HG02759 (cell line): ENCODE measurements around the gene PTPRN2.

ENCODE experiments used
- ATAC-seq: cut with Tn5 transposase; IDR thresholded peaks from one replicate; pipeline ENCODE4 v1.9.1; 2021; ENCODE audit warnings: mild to moderate bottlenecking, moderate library complexity; ENCODE audit not compliant: unreplicated experiment

The PTPRN2 gene

GRCh38 chr7:158289761-158290523, 297.7 kb downstream of the PTPRN2 start:
- ATAC-seq = no peak

GRCh38 chr7:158289231-158289630, 298.4 kb downstream of the PTPRN2 start:
- ATAC-seq = no peak

GRCh38 chr7:158286210-158286609, 301.4 kb downstream of the PTPRN2 start:
- ATAC-seq = no peak

GRCh38 chr7:158285383-158285770, 302.2 kb downstream of the PTPRN2 start:
- ATAC-seq = no peak

- no peak for ATAC-seq
Observed at GRCh38 chr7:158284617-158285382, 302.8 kb downstream of the PTPRN2 start.

GRCh38 chr7:158284121-158284520, 303.5 kb downstream of the PTPRN2 start:
- ATAC-seq = no peak

- ATAC-seq = no peak
Observed at GRCh38 chr7:158283016-158283974, 304.3 kb downstream of the PTPRN2 start.

GRCh38 chr7:158282461-158283001, 305.1 kb downstream of the PTPRN2 start:
- ATAC-seq = no peak

GRCh38 chr7:158281441-158281840, 306.2 kb downstream of the PTPRN2 start:
- no peak for ATAC-seq

GRCh38 chr7:158280448-158281144, 307.0 kb downstream of the PTPRN2 start:
- no peak for ATAC-seq

- no peak for ATAC-seq
Observed at GRCh38 chr7:158279539-158280447, 307.8 kb downstream of the PTPRN2 start.

- ATAC-seq = no peak
Observed at GRCh38 chr7:158278745-158279320, 308.8 kb downstream of the PTPRN2 start.

GRCh38 chr7:158277219-158278141, 310.1 kb downstream of the PTPRN2 start:
- no peak for ATAC-seq

- ATAC-seq = no peak
Observed at GRCh38 chr7:158276414-158277218, 311.0 kb downstream of the PTPRN2 start.

- no peak for ATAC-seq
Observed at GRCh38 chr7:158275711-158276413, 311.8 kb downstream of the PTPRN2 start.

- ATAC-seq = no peak
Observed at GRCh38 chr7:158274996-158275395, 312.6 kb downstream of the PTPRN2 start.
